Measurements from ENCODE around the gene GJB2.

The GJB2 gene

DNA sequence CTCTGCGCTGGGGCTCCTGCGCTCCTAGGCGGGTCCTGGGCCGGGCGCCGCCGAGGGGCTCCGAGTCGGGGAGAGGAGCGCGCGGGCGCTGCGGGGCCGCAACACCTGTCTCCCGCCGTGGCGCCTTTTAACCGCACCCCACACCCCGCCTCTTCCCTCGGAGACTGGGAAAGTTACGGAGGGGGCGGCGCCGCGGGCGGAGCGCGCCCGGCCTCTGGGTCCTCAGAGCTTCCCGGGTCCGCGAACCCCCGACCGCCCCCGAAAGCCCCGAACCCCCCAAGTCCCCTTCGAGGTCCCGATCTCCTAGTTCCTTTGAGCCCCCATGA, at the start of gene GJB2:
TSS of gene GJB2 (minus strand) at position 103 of the 326 bp plus-strand sequence. CDS start 3,357 bp downstream, outside the sequence.
- DNase-seq (ENCODE audit: low read depth in 3 of 3), result peak in 1 of 3 experiments; percentile 12

DNA sequence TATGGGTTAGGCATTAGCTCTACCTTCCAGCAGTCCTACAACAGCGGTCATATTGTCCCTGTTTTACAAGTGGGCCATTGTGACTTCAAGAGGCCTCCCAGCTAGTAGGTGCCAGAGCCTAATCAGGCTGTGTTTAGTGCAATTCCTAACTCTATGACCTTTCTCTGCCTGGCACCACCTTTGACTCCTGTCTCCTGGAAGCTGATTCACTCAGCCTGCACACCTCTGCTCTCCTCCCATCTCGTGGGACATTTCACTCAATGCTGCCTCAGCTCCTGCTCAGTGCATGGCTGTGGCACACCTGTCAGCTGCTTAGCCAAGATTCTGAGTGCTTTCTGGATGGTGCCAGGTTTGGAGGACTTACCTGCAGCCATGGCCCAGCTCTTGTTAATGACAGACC, 48.9 kb upstream of the GJB2 start:
- DNase-seq (ENCODE audit: low read depth in 3 of 3), result no peak

DNA sequence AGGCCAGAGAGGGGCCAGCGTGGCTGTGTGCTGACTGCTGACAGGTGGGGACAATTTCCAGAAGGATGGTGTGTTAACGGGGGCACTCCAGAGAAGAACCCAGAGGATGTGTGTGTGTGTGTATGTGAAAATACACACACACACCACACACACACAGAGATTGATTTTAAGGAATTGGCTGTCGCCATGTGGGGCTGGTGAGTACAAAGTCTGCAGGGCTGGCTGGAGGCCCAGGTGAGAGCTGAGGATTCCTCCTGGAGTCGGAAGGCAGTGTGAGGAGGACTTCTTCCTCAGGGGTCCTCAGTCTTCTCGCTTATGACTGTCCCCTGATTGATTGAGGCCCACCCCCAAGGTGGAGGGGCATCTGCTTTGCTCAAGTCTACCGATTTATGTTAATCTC, 47.0 kb upstream of the GJB2 start:
- no peak for DNase-seq (ENCODE audit: low read depth in 3 of 3)

DNA sequence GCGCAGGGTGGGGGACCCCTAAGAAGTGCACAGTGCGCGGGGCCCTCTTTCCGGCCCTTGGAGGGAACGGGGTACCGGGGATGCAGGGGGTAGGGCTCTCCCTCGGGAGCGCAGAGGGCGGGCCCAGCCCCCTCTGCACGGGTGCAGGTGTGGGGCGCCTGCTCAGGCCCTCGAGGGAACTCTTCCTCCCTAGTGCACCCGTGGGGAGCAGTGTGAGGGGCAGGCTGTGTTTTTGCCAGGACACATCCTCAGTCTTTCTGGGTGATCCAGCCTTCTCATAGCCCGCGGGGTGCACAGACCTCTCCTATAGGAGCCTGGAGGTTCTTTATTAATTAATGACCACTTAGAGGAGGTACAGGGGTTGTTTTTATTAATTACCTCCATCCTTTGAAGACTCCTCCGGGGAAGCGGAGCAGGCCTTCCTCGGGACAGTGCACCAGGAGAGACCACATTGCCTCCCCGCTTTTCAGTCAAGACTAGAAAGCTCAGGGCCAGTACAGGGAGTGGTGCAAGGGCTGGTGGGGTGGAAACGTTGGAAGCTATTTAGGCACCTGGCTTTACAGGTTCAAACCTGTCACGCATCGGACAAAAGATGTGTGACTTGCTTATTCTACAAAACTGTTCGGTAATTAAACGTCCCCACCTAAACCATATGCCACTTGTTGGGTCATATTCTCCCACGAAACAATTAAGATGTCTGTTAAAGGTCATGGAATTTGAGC, 40.0 kb upstream of the GJB2 start:
- no peak for DNase-seq (ENCODE audit: low read depth in 3 of 3)

DNA sequence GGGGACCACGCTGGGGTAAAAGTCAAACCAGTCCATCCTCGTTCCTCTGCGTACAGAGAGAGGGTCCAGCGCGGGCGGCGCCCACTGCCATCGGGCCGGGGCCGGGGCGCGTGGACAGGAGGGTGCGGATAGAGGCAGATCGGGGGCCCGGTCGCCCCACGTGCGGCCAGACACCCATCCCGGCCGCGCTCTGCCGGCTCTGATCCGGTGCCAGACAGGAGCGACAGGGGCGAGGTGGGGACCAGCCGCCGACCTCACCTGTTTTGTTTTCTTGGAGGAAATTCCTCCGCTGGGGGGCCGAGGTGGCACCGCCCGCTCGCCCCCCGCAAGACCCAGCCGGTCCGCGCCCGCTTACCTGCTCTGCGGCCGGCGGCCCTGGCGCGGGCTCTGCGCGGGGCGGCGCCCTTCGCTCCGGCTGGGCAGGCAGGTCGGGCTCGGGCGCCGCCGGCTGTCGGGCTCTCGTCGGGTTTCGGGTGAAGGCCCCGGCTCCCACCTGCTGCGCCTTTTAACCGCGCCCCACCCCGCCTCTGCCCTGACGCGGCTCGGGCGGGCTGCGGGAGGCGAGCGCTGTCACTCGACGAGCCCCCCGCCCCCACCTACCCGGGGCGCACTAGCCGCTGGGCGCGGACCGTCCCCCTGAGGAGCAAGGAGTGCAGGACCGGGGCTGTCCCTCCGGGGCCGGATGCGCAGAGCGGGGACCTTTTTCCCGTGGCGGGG, 39.3 kb upstream of the GJB2 start, which contains the start of gene GJB6:
TSS of gene GJB6 (minus strand) at position 481 of the 717 bp plus-strand sequence. CDS start 8,839 bp downstream, outside the sequence.
- peak in 1 of 3 experiments; percentile 32 for DNase-seq (ENCODE audit: low read depth in 3 of 3)

DNA sequence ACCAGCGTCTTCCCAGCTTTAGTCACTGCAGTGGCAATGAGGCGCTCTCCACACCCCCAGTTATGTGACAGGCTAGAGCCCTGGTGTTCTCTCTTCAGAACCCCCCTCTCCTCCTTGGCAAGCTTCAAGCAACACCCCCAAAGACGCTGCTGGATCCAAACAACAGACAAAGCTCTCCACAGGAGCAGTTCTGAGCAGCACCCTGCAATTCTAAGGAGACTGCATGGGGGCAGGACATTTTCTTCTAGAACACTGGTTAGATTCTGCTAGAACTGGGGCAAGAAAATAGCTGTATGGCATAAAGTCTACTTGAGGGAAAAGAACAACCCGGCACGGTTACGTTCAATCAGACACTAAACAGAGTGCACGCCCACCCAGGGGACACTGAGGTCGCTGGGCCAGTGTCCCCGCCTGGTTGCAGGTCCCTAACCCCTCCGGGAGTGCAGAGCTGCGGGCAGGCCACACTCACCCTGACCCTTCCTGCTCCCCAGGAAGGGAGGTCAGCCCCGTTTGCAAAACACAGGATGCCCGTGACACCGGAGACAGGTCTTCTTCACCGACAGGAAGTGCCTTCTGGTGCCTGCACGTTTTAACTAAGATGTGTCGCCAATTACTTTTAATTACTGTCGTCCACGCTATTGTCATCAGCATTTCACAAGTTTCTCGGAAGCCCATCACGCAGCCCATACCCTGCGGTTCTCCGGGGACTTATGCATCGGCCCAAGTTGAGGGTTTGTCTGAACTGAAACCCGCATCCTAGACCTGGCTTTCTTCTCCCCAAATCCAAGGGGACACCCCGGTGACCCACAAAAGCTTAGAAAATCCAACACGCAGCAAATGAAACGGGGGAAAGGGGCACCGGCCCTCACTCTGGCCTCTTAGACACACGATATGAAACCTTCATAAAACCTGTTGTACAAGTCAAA, 38.4 kb upstream of the GJB2 start:
- no peak for DNase-seq (ENCODE audit: low read depth in 3 of 3)

DNA sequence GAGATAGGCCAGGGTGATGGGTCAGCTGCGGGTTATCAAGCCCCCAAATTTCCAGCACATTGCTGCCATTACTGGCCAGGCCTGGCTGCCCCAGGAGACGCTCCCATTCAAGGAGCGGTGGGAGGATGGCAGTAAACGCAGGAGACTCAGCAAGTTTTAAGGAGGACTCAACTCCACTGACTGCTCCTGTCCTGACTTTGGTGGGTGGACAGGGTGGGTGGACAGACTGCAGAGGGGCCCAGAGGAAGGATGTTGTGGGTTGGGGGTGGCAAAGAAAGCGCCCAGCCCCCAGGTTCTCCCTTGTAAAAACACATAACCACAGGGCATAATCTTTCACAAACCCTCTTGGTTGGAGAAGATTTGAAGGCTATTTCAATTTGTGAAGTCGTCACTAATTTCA, 35.0 kb upstream of the GJB2 start:
- DNase-seq (ENCODE audit: low read depth in 3 of 3), result no peak

DNA sequence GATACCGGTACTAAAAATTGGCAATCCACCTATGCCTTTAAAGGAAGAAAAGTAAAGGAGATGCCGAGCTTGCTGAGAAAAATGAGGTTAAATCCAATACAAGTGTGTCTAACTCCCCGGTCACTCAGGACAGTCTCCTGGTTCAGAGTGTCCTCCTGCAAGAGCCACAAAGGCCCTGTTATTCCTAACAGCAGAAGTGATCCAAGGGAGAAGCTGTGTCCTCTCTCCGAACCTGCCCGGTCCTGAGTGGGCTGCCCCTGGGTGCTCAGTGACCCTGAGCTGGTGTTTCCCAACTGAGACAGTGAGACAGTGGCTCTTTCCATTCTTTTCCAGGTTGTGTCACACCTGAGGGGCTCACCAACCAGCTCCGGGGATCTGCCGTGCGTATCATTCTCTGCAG, 34.5 kb upstream of the GJB2 start:
- no peak for DNase-seq (ENCODE audit: low read depth in 3 of 3)

DNA sequence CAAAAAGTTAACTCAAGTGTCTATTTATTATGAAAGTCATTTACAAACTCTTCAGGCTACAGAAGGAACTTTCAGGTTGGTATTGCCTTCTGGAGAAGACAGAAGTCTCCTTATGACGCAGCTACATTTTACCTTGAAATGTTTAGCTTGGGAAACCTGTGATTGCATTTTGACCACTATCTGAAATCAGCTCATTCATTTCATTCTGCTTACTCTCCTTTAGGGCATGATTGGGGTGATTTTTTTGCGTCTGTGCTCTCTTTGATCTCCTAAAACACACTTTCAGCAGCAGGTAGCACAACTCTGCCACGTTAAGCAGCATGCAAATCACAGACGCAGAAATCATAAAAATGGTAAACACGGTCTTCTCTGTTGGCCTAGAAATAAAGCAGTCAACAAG, 29.8 kb upstream of the GJB2 start:
- no peak for DNase-seq (ENCODE audit: low read depth in 3 of 3)

DNA sequence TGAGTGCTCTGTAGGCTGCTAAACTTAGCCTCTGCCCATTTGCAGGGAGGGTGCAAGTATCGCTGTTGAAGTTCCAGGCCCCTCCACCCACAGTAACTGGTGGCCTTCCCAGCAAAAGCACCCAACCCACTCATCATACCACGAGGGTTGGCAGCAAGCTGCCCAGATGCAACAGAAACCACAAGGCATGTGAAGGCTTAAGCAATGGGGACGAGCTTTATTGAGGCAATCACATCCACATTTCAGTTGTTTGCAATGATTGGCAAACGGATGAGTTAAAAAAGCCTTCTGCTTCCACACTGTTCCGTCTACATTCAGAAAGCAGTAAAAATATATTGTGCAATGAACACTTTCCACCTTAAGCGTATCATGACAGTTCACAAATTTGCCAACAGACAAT, 29.0 kb upstream of the GJB2 start:
- no peak for DNase-seq (ENCODE audit: low read depth in 3 of 3)

DNA sequence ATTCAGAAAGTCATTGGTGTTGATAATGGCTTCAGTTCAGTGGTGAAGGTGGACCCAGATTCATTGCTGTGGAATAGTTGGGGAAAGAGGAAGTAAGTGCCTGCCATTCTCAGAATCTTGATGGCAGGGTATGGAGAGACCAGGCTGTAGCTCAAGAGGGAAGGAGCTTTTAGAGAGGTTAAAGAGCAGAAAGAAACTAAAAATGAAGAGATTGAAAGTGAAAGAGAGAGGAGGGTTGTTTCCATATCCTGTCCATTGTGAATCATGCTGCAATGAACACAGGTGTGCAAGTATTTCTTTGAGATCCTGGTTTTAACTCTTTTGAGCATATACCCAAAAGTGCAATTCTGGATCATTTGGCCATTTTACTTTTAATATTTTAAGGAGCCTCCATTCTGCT, 26.8 kb upstream of the GJB2 start:
- DNase-seq (ENCODE audit: low read depth in 3 of 3), result no peak

DNA sequence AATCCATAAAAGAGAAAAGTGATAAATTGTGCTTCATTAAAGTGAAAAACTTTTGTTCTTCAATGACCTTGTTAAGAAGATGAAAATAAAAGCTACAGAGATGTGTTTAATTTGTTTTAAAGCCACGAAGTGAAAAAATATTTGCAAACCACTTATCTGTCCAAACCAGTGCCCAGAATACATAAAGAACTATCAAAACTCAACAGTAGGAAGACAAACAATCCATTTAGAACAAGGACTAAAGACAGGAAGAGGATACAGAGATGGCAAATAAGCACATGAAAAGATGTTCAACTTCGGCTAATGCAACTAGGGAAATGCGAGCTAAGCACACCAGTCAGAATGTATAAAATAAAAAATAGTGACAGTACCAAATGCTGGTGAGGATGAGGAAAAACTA, 24.4 kb upstream of the GJB2 start:
- no peak for DNase-seq (ENCODE audit: low read depth in 3 of 3)

DNA sequence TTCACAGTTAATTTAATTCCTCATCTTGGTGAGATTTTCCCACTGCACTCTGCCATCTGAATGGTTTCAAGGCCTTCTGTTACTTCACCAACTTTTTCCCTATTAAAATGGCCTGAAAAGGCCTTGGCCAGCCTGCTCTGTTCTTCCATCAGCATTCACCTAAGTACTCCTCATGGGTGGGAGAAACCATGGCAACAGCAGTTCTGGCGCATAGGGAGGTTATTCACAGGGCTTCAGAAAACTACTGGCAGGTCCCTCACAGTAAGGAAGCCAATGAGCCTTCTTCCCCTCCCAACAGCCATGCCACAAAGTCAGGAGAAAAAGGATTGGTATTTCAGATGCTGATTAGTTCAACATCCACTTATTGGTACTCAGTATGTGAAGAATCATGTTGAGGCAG, 17.2 kb upstream of the GJB2 start:
- no peak for DNase-seq (ENCODE audit: low read depth in 3 of 3)

DNA sequence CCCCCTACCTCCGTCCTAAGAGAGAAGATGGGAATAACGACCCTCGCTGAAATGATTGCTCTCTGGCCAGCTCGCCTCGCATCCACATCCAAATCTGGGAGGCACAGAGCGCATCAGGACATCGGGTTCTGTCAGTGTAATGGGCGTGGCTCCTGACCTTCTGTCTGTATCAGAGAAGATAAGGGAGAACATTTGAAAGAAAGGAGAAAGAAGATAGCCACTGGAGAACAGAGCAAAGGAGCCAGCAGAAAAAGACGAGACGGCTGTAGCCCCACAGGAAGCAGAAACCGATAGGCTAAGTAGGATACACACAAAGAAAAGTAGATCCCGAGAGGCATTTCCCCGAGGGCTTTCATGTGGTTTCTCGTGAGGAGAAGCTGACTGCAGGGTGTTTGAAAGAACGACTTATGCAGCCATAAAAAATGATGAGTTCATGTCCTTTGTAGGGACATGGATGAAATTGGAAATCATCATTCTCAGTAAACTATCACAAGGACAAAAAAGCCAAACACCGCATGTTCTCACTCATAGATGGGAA, 14.0 kb upstream of the GJB2 start:
- no peak for DNase-seq (ENCODE audit: low read depth in 3 of 3)

DNA sequence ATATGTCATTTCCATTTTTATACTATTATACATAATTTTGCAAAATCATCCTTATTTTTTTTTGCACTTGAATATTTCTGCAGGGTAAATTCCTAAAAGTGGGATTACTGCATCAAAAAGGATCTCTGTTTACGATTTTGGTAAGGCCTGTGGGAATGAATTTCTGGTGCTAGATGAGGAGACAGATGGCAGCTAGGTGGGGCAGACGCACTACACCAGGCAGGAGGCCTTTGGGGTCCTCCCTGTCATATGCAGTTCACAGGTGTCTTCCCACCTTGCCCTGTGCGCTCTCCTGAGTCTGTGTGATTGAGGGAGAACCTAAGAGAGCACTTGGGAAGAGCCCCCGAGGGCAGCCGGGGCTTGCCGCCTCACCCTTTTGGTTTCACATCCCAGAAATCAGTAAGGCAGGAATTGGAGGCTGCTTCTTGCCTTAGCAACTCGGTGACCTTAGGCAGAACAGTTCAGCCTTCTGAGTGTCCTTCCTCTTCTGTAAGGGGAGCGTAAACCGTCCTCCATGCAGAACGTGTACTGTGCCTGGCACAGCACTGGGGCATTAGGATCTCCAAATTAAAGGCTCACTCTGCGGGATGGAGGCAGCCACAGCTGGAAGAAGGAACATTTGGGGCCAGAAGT, 13.4 kb upstream of the GJB2 start:
- no peak for DNase-seq (ENCODE audit: low read depth in 3 of 3)

DNA sequence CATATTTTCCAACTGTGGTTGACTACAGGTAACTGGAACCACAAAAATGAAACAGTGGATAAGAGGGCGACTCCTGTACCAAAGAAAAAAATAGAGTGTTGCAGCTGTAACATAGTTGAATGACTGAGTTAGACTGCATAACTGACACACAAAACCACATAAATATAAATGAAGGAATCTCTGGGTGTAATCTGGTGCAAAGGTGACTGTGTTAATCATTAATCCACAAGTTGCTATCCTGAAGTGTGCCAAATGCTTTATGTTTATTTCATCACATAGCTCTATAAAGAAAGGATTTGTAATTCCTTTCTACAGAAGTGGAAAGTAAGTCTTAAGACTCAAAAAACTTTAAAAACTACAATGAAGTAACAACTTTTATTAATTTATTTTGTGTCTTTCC, 6.0 kb upstream of the GJB2 start:
- no peak for DNase-seq (ENCODE audit: low read depth in 3 of 3)

DNA sequence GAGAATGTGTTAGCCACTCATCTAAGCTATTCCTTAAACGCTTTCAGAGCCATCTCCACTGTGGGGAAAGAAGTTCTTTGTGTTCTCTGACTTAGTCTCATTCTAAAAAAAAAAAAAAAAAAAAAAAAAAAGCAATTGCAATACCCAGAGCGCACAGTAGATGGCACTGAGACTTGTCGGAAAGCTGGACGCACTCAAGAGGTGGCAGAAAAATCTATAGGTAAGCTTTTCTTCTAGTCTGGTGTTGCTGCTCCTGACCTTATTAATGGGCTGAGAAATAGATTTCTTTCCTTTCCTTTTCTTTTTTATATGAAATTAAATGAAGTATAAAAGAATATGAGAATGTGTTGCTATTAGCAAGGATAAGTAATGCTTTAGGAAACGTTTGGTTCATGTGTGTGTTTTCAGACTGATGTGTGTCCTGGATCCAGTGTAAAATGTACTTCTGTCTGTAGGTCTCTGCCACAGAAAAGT, 4.7 kb upstream of the GJB2 start:
- no peak for DNase-seq (ENCODE audit: low read depth in 3 of 3)

DNA sequence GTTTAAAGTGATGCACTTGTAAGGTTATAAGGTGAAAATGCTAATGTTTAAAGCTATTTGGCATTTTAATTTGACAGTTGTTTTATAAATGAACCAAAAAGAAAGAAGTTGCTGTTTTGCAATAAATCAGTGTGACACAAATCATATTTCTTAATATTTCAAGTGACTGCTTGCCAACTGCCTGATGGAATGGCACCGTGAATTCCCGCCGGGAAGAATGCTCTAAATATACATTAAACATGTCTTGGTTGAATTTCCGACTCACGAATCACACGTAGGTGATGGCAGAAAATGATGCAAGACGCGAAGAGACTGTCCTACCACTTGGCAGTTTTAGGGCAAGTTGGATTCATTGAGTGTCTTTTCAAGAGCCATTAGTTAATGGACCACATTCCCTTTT, 3.1 kb upstream of the GJB2 start:
- DNase-seq (ENCODE audit: low read depth in 3 of 3), result no peak

DNA sequence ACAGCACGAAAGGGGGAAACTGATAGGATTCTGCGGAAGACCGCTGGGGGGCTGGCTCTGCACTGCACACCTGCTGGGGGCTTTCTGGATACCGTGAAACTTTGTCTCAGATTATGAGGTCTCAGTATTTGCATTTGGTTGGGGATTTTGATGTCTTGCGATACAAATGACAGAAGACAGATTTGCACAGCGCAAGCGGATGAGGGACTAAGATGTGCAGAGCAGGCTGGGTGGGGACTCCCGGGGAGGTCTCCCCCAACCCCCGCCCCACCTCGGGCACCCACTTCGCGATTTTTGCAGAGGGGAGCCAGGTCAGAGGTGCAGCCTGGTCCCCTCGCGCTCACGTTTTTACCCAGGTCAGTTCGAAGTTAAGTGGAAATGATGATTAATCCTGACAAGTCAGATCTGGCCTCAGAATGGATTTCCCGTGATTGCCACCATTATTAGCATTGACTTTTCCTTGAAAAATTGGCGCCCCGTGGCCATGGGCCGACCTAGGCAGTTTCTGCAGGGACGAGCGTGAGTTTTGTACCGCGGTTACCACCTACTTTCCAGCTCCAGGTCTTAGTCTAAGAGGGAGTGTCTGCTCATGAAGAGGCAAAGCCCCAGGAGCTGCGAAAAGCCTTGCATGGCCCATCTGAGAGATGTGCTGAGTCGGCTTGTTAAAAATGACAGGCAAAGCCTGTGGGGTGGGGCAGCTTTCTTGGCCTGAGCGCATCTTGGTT, 1.3 kb upstream of the GJB2 start:
- DNase-seq (ENCODE audit: low read depth in 3 of 3), result peak in 1 of 3 experiments; percentile 18

DNA sequence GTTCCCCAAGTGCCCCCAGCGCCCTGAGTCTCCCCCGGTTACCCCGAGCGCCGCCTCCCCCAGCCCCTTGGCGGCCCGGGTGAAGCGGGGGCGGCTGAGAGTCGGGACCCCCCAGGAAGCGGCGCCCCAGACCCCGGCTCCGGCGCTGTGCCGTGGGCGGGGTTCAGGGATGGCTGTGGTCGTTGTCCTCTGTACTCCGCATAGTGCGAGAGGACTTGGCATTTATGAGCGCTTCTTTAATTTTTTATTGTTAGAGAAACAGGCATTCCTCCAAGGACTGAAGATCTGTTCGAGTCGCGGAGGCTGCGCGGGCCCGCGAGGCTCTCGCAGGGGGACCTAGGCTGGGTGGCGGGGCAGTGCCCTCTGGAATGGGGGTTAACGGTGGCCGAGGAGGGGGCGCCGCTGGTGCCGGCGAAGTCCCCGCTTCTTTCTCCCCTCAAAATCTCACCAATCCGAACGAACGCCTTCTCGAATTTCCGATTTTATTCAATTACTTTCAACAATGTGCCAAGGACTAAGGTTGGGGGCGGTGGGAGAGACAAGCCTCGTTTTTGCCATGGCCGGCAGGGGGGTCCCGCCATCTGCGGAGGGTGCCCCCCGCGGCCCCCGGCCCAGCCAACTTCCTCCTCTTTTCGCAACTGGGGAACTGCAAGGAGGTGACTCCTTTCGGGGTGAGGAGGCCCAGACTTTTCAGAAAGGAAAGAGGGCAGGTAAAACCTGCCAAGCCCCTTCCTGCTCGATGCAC, 596 bp upstream of the GJB2 start:
- no peak for DNase-seq (ENCODE audit: low read depth in 3 of 3)

Measured in stimulated activated CD4-positive, alpha-beta T cell treated with anti-CD3 and anti-CD28 coated beads, TNF-alpha, amount 100 ng/mL, for 24 hours (primary cell).